Activated CD4-positive, alpha-beta memory T cell treated with anti-CD3 and anti-CD28 coated beads, Interleukin-2, amount 10 ng/mL, durations not matched to agents 7 days and 5 days (primary cell): ENCODE measurements around the gene GRK5. TPM values are rescaled to one million over a fixed set of nuclear protein-coding genes. Genes with fewer than 3 reads are reported as not detected.

Source experiments
- CTCF ChIA-PET: fragments of 350-600 bp; sonication (Branson Sonifier 250); formaldehyde crosslinking; loops from one replicate; lab custom pipeline; 2021; ENCODE audit warnings: antibody characterized with exemption, inconsistent platforms; lab: Charles Lee
- POLR2A ChIA-PET: fragments of 350-600 bp; sonication (Branson Sonifier 250); formaldehyde crosslinking; loops from one replicate; lab custom pipeline; 2021; ENCODE audit warnings: antibody characterized with exemption; lab: Charles Lee
- DNase-seq: peaks from one replicate; pipeline ENCODE4 v3.0.0-alpha.2; 2020
- H3K27ac Mint-ChIP-seq: one replicate; pipeline ENCODE4 v1.8.0; 2021; ENCODE audit warnings: mild to moderate bottlenecking, mixed read lengths
- H3K27me3 Mint-ChIP-seq: one replicate; pipeline ENCODE4 v1.8.0; 2021; ENCODE audit warnings: mixed read lengths
- H3K36me3 Mint-ChIP-seq: one replicate; pipeline ENCODE4 v1.8.0; 2021; ENCODE audit warnings: low read depth, mixed read lengths
- H3K4me1 Mint-ChIP-seq: one replicate; pipeline ENCODE4 v1.8.0; 2021; ENCODE audit warnings: mixed read lengths
- H3K4me3 Mint-ChIP-seq: one replicate; pipeline ENCODE4 v1.8.0; 2021; ENCODE audit warnings: mild to moderate bottlenecking, mixed read lengths
- H3K9me3 Mint-ChIP-seq: one replicate; pipeline ENCODE4 v1.8.0; 2021; ENCODE audit warnings: mixed read lengths
- total RNA-seq, 2 experiments: library from RNA; stranded (reverse); gene quantifications; one replicate each; pipeline ENCODE4 v1.2.3, GENCODE V29; 2021

GRK5 gene
- total RNA-seq, 2 experiments from 2014 or later = 29.8 to 30.6 TPM

GRCh38 chr10:119245272-119245671 lies 37.9 kb downstream of the GRK5 start:
- Mint-ChIP-seq H3K4me1 (peaks cover 3% of the 10 kb centered on the region), H3K27ac (no peak overlapping the region), H3K36me3 (no peaks in the 10 kb centered on the region), H3K4me3 (no peak overlapping the region), H3K9me3 (no peaks in the 10 kb centered on the region), H3K27me3 (no peaks in the 10 kb centered on the region)
- ChIA-PET CTCF (interaction anchor here (0.9 kb wide), 1 partner anchor 36 kb away, joined by 5 read pairs; no protein-coding TSS in a partner anchor), POLR2A (no interaction called here)
- no peak for DNase-seq

DNA sequence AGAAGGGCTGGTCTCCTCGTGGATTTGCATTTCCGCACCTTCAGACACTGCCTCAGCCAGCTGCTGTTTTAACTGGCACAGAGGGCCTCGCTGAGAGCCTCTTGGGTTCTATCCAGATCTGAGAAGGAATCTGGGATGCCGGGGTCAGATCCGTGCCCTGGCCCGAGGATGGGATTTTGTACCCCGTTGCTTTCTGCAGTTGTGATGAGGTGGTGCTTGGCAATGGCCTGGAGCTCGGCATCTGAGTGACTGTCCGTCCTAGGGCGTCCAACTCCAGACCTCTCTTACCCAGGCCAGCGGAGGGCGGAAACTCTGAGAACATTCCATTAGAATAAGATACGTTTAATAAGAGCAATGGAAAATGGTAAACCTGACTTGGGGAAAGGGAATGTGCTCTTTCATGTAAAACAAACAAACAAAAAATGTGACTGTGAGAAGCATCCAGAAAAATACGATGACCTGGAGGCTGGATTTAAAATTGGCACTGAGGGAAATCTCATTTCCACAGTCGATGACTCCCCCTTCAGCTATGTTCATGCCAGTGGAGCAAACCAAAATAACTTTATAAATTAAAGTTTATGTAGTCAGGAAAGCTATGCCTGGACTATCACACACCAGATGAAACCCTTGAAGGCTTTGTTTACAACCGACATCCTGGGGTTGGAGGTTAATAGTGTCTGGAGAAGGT lies 39.6 kb downstream of the GRK5 start:
- no peak for DNase-seq

GRCh38 chr10:119247550-119247894 lies 40.2 kb downstream of the GRK5 start:
- H3K27me3 Mint-ChIP-seq = no peaks in the 10 kb centered on the region
- H3K27ac Mint-ChIP-seq = no peak overlapping the region
- CTCF ChIA-PET = interaction anchor here (0.9 kb wide), 1 partner anchor 296 kb away, joined by 3 read pairs; no protein-coding TSS in a partner anchor
- no peaks in the 10 kb centered on the region for H3K9me3 Mint-ChIP-seq
- DNase-seq = no peak
- POLR2A ChIA-PET = interaction anchor here (1.1 to 1.4 kb wide), 2 partner anchors 15 to 41 kb away, joined by 3 to 6 read pairs; partner anchors contain the start of gene GRK5
- no peak overlapping the region for H3K4me3 Mint-ChIP-seq
- H3K4me1 Mint-ChIP-seq = peaks cover 10% of the 10 kb centered on the region
- no peaks in the 10 kb centered on the region for H3K36me3 Mint-ChIP-seq

More for the DNA sequence above, 39.6 kb downstream of the GRK5 start:
- H3K27me3 Mint-ChIP-seq = no peaks in the 10 kb centered on the region
- ChIA-PET CTCF (interaction anchor here (0.9 kb wide), 1 partner anchor 297 kb away, joined by 3 read pairs; no protein-coding TSS in a partner anchor), POLR2A (interaction anchor here (1.1 to 1.4 kb wide), 2 partner anchors 15 to 40 kb away, joined by 3 to 6 read pairs; partner anchors contain the start of gene GRK5)
- peaks cover 10% of the 10 kb centered on the region for H3K4me1 Mint-ChIP-seq
- no peak overlapping the region for H3K4me3 Mint-ChIP-seq
- H3K27ac Mint-ChIP-seq = no peak overlapping the region
- H3K36me3 Mint-ChIP-seq = no peaks in the 10 kb centered on the region
- H3K9me3 Mint-ChIP-seq = no peaks in the 10 kb centered on the region

GRCh38 chr10:119248184-119248583 lies 40.8 kb downstream of the GRK5 start:
- Mint-ChIP-seq H3K4me1 (peaks cover 10% of the 10 kb centered on the region), H3K9me3 (no peaks in the 10 kb centered on the region), H3K27ac (no peak overlapping the region), H3K36me3 (no peaks in the 10 kb centered on the region), H3K27me3 (no peaks in the 10 kb centered on the region), H3K4me3 (no peak overlapping the region)
- ChIA-PET CTCF (interaction anchor here (0.6 kb wide), 1 partner anchor 552 kb away, joined by 3 read pairs; no protein-coding TSS in a partner anchor), POLR2A (interaction anchor here (1.1 to 1.4 kb wide), 2 partner anchors 14 to 41 kb away, joined by 3 to 6 read pairs; partner anchors contain the start of gene GRK5)
- no peak for DNase-seq

GRCh38 chr10:119248681-119249080 lies 41.3 kb downstream of the GRK5 start:
- H3K9me3 Mint-ChIP-seq = no peaks in the 10 kb centered on the region
- H3K27ac Mint-ChIP-seq = no peak overlapping the region
- POLR2A ChIA-PET = no interaction called here
- CTCF ChIA-PET = interaction anchor here (0.6 kb wide), 1 partner anchor 552 kb away, joined by 3 read pairs; no protein-coding TSS in a partner anchor
- no peak for DNase-seq
- H3K4me3 Mint-ChIP-seq = no peak overlapping the region
- no peaks in the 10 kb centered on the region for H3K27me3 Mint-ChIP-seq
- peaks cover 12% of the 10 kb centered on the region for H3K4me1 Mint-ChIP-seq
- no peaks in the 10 kb centered on the region for H3K36me3 Mint-ChIP-seq

DNA sequence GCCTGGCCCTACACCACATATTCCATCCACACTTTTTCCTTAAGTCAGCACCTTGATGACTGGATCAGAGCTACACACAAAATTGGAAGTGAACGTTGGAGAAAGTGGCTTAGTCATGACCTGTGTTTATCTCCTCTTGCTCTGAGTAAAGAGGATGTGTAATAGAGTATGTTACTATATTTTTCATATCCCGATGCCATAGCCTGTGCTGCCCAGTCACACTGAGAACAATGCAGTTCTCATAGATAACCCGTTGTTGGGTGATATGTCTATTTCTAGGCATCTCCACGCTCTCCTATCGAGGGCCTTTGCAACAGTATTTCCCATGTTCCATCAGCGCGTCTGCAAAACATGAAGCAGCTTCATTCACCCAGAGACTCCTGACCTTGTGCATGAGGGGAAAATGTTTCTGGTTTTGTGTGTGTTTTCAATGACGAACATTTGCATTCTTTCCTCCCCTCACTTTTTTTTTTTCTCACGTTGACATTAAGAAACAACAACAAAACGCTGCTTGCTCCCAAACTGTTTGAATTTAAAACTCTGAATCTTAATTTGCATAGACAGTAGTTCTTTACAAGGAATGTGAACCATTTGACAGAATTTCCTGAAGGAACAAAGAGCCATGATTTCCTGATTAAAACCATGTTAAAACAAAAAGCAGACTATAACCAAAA lies 43.4 kb downstream of the GRK5 start:
- no peak overlapping the region for H3K27ac Mint-ChIP-seq
- ChIA-PET CTCF (no interaction called here), POLR2A (interaction anchor here (0.5 kb wide), 1 partner anchor 41 kb away, joined by 3 read pairs; no protein-coding TSS in a partner anchor)
- no peaks in the 10 kb centered on the region for H3K27me3 Mint-ChIP-seq
- DNase-seq = no peak
- H3K4me1 Mint-ChIP-seq = peaks cover 20% of the 10 kb centered on the region
- no peaks in the 10 kb centered on the region for H3K36me3 Mint-ChIP-seq
- H3K4me3 Mint-ChIP-seq = no peak overlapping the region
- H3K9me3 Mint-ChIP-seq = no peaks in the 10 kb centered on the region

DNA sequence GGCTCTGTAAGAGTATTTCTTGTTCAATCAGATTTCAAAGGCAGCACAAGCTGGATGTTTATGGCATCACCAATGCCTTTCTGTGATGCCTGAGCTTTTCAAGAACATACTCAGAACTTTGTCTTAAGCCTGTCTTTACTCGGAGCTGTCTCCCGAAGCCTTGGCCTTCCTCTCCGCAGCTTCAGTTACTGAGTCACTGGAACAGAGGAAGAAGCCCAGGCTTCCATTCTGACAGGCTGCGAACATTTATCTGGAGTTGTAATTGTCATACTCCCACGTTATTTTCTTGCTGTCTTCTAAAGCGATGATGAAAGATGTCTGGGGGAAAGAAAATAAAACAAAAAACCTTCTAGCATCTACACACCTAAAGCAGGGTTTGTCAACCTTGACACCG lies 43.9 kb downstream of the GRK5 start:
- Mint-ChIP-seq H3K4me3 (no peak overlapping the region), H3K9me3 (no peaks in the 10 kb centered on the region), H3K36me3 (no peaks in the 10 kb centered on the region), H3K27ac (no peak overlapping the region), H3K27me3 (no peaks in the 10 kb centered on the region), H3K4me1 (peaks cover 20% of the 10 kb centered on the region)
- ChIA-PET POLR2A (no interaction called here), CTCF (no interaction called here)
- no peak for DNase-seq

DNA sequence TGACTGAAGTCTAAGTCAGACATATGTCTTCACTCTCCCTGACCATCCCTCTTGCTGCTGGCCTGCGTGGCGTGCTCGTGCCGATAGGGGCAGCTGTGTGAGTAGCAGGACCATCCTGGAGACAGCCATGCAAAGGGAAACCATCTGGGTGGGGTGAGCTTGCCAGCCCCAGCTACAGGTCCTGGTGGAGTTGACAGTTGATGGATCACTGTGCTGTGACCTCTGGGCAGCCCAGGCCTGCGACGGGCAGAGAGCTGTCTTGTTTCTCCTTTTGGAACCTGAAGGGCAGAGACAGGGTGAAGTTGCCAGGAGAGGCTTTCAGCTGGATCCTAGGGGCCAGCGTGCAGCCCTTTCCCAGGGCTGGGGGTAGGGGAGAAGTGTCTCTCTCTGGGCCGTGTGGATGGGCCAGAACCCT lies 44.7 kb downstream of the GRK5 start:
- no peaks in the 10 kb centered on the region for H3K9me3 Mint-ChIP-seq
- no peak overlapping the region for H3K27ac Mint-ChIP-seq
- H3K4me1 Mint-ChIP-seq = peaks cover 20% of the 10 kb centered on the region
- POLR2A ChIA-PET = interaction anchor here (1.0 kb wide), 1 partner anchor 10 kb away, joined by 3 read pairs; no protein-coding TSS in a partner anchor
- CTCF ChIA-PET = no interaction called here
- no peaks in the 10 kb centered on the region for H3K27me3 Mint-ChIP-seq
- H3K4me3 Mint-ChIP-seq = no peak overlapping the region
- H3K36me3 Mint-ChIP-seq = no peaks in the 10 kb centered on the region
- no peak for DNase-seq

- Mint-ChIP-seq H3K4me3 (no peak overlapping the region), H3K36me3 (no peaks in the 10 kb centered on the region), H3K27me3 (no peaks in the 10 kb centered on the region), H3K4me1 (peaks cover 20% of the 10 kb centered on the region), H3K9me3 (no peaks in the 10 kb centered on the region), H3K27ac (no peak overlapping the region)
- no peak for DNase-seq
- ChIA-PET POLR2A (interaction anchor here (1.0 to 1.3 kb wide), 2 partner anchors 10 to 53 kb away, joined by 3 read pairs; no protein-coding TSS in a partner anchor), CTCF (interaction anchor here (1.0 kb wide), 1 partner anchor 46 kb away, joined by 3 read pairs; the partner anchor contains the start of gene GRK5)
These were observed 45.2 kb downstream of the GRK5 start for GRCh38 chr10:119252470-119253151.

DNA sequence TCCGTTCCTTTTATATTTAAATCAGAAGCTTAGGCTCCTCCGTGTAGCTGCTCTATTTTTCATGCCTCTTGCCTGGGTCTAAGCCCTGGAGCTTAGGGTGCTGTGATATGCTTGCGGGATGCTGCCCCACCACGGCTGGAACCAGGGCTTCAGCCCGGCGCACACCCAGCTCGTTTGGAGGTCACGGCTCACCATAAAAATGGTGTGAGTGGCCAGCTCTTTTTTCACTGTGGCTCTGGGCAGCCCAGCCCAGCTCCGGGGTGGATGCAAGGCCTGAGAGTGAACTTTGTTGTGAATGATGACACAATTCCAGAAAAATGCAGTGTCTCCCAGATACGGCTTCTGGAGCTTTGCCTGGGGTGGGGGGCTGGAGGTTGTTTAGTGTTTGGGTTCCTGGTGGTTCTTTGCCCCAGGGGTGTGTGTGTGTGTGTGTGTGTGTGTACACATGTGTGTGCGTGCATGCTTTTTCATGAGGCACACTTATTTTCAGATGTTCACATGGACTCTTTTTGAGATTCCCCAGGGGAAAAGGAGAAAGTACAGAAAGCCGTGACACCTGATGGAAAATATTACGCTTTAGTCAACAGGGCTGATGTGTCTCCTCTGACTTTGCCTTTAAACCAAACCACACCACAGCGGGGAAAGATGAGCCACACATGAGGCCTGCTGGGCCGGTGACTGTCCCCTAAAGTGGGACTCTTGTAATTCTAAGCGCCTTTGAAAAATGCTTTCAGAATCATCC lies 46.2 kb downstream of the GRK5 start:
- ChIA-PET POLR2A (interaction anchor here (1.0 to 1.3 kb wide), 2 partner anchors 14 to 52 kb away, joined by 3 read pairs; no protein-coding TSS in a partner anchor), CTCF (interaction anchor here (1.0 kb wide), 1 partner anchor 47 kb away, joined by 3 read pairs; the partner anchor contains the start of gene GRK5)
- no peak overlapping the region for H3K27ac Mint-ChIP-seq
- no peaks in the 10 kb centered on the region for H3K36me3 Mint-ChIP-seq
- H3K4me1 Mint-ChIP-seq = peaks cover 20% of the 10 kb centered on the region
- peak; percentile 31 for DNase-seq
- no peaks in the 10 kb centered on the region for H3K27me3 Mint-ChIP-seq
- no peaks in the 10 kb centered on the region for H3K9me3 Mint-ChIP-seq
- H3K4me3 Mint-ChIP-seq = no peak overlapping the region

- Mint-ChIP-seq H3K9me3 (no peaks in the 10 kb centered on the region), H3K4me1 (peaks cover 20% of the 10 kb centered on the region), H3K36me3 (no peaks in the 10 kb centered on the region), H3K27me3 (no peaks in the 10 kb centered on the region), H3K27ac (no peak overlapping the region), H3K4me3 (no peak overlapping the region)
- POLR2A ChIA-PET = no interaction called here
- DNase-seq = no peak
- CTCF ChIA-PET = no interaction called here
These were observed 47.0 kb downstream of the GRK5 start for GRCh38 chr10:119254335-119254734.

GRCh38 chr10:119256030-119256429 lies 48.7 kb downstream of the GRK5 start:
- CTCF ChIA-PET = no interaction called here
- no peak overlapping the region for H3K4me3 Mint-ChIP-seq
- DNase-seq = no peak
- H3K4me1 Mint-ChIP-seq = peaks cover 11% of the 10 kb centered on the region
- H3K9me3 Mint-ChIP-seq = no peaks in the 10 kb centered on the region
- no peaks in the 10 kb centered on the region for H3K27me3 Mint-ChIP-seq
- H3K36me3 Mint-ChIP-seq = no peaks in the 10 kb centered on the region
- no peak overlapping the region for H3K27ac Mint-ChIP-seq
- POLR2A ChIA-PET = no interaction called here
